WTC11 (cell line): ENCODE data around the gene C18orf32. TPM values are rescaled to one million over a fixed set of nuclear protein-coding genes. Genes with fewer than 3 reads are reported as not detected.

ENCODE experiments used
- ATAC-seq: fragments of 200-7000 bp; cut with Tn5 transposase; 2 replicates; pipeline ENCODE4 v1.10.0; 2021; ENCODE audit warnings: mild to moderate bottlenecking, moderate library complexity
- CTCF ChIA-PET: fragments of 300-600 bp; sonication (Branson Sonifier 250); formaldehyde crosslinking; loops from one replicate; lab custom pipeline; 2021; ENCODE audit warnings: antibody characterized with exemption; lab: Charles Lee
- POLR2A ChIA-PET: fragments of 350-600 bp; sonication (Branson Sonifier 250); formaldehyde crosslinking; loops from one replicate; lab custom pipeline; 2021; ENCODE audit warnings: antibody characterized with exemption; lab: Charles Lee
- DNase-seq: peaks from one replicate; pipeline ENCODE4 v3.0.0; 2021; ENCODE audit warnings: low spot score
- H3K27ac Mint-ChIP-seq: 2 replicates; pipeline ENCODE4 v1.8.0; 2021; ENCODE audit warnings: mixed read lengths
- H3K27me3 Mint-ChIP-seq: 2 replicates; pipeline ENCODE4 v1.8.0; 2021; ENCODE audit warnings: low read depth, mild to moderate bottlenecking, moderate library complexity, mixed read lengths
- H3K36me3 Mint-ChIP-seq: 2 replicates; pipeline ENCODE4 v1.8.0; 2021; ENCODE audit warnings: mixed read lengths
- H3K4me1 Mint-ChIP-seq: 2 replicates; pipeline ENCODE4 v1.8.0; 2022; ENCODE audit warnings: mixed read lengths
- H3K4me3 Mint-ChIP-seq: 2 replicates; pipeline ENCODE4 v1.8.0; 2021; ENCODE audit warnings: mild to moderate bottlenecking, moderate library complexity, mixed read lengths
- H3K9me3 Mint-ChIP-seq: 2 replicates; pipeline ENCODE4 v1.8.0; 2021; ENCODE audit warnings: mixed read lengths
- ATF2 ChIP-seq: sonication (generic); formaldehyde crosslinking; IDR thresholded peaks from 2 replicates; pipeline ENCODE4 v1.8.1; 2022; ENCODE audit warnings: low read depth, missing genetic modification reagents, borderline replicate concordance
- E2F1 ChIP-seq: sonication (generic); formaldehyde crosslinking; IDR thresholded peaks from 2 replicates; pipeline ENCODE4 v1.8.0; 2022; ENCODE audit warnings: mild to moderate bottlenecking, missing genetic modification reagents
- ETV6 ChIP-seq: sonication (generic); formaldehyde crosslinking; IDR thresholded peaks from 2 replicates; pipeline ENCODE4 v1.8.1; 2022; ENCODE audit warnings: mild to moderate bottlenecking, missing genetic modification reagents
- GRHL2 ChIP-seq: fragments of 250-450 bp; sonication (Bioruptor Pico); IDR thresholded peaks from 2 replicates; pipeline ENCODE4 v1.8.0; 2022; ENCODE audit warnings: mild to moderate bottlenecking, moderate library complexity; ENCODE audit not compliant: insufficient replicate concordance, severe bottlenecking
- HMGXB4 ChIP-seq: sonication (generic); formaldehyde crosslinking; IDR thresholded peaks from 2 replicates; pipeline ENCODE4 v1.8.1; 2023; ENCODE audit warnings: mild to moderate bottlenecking, moderate library complexity, missing genetic modification reagents
- IRF1 ChIP-seq: sonication (generic); formaldehyde crosslinking; IDR thresholded peaks from 2 replicates; pipeline ENCODE4 v1.8.0; 2023; ENCODE audit warnings: missing genetic modification reagents
- MXD4 ChIP-seq: fragments of 250-450 bp; sonication (Bioruptor Pico); IDR thresholded peaks from 2 replicates; pipeline ENCODE4 v1.8.0; 2021; ENCODE audit warnings: mild to moderate bottlenecking, moderate library complexity, borderline replicate concordance
- MYBL2 ChIP-seq: sonication (generic); formaldehyde crosslinking; IDR thresholded peaks from 2 replicates; pipeline ENCODE4 v1.8.1; 2023; ENCODE audit warnings: mild to moderate bottlenecking, moderate library complexity, missing genetic modification reagents
- STAT6 ChIP-seq: sonication (generic); formaldehyde crosslinking; conservative IDR thresholded peaks from 2 replicates; pipeline ENCODE4 v1.8.1; 2023; ENCODE audit warnings: mild to moderate bottlenecking, low read depth, missing genetic modification reagents, moderate library complexity
- ZNF263 ChIP-seq: sonication (generic); formaldehyde crosslinking; IDR thresholded peaks from 2 replicates; pipeline ENCODE4 v1.8.1; 2022; ENCODE audit warnings: low read depth, mild to moderate bottlenecking, moderate library complexity, missing genetic modification reagents
- ZNF281 ChIP-seq: sonication (generic); formaldehyde crosslinking; IDR thresholded peaks from 2 replicates; pipeline ENCODE4 v1.8.0; 2023; ENCODE audit warnings: mild to moderate bottlenecking, missing genetic modification reagents
- ZNF317 ChIP-seq: sonication (generic); formaldehyde crosslinking; IDR thresholded peaks from 2 replicates; pipeline ENCODE4 v1.8.1; 2023; ENCODE audit warnings: low read depth, mild to moderate bottlenecking, moderate library complexity, missing genetic modification reagents, borderline replicate concordance
- ZNF671 ChIP-seq: fragments of 250-450 bp; sonication (Bioruptor Pico); IDR thresholded peaks from 2 replicates; pipeline ENCODE4 v1.8.0; 2021; ENCODE audit warnings: mild to moderate bottlenecking
- total RNA-seq: library from RNA; stranded (reverse); gene quantifications from 3 replicates; pipeline ENCODE4 v1.2.3, GENCODE V29; 2021

Gene C18orf32
- total RNA-seq, 1 experiment from 2014 or later = 32.1 TPM

DNA sequence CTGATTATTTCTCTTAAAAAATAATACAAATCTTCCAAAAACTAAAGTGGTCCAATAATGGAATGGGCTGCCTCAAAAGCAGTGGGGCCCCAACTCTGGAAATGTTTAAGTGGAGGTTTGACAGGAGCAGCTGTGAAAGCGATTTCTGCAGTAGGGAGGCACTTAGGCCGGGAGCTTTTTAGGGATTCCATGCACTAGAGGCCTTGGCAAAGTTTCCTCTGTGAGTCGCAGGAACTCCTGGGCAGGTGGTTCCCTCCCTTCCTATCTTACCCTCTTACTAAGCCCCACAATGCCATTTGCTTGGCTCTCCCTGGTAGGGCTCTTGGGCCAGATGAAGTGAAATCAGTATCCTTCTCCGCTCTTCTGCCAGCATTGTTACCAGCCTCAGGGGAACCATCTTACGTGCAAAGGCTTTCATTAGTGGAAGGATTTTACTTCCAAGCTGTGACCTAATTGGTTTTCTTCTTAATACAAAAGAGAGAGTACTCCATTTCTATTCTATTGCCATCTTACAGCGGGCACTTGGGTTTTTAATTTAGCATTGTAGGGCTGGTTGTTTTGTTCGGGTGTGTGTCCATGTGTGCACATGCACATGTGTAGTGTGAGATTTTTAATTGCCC, 34.3 kb upstream of the C18orf32 start (continued):
- TF ChIP-seq ETV6 (CRISPR knock-in tag) (no peak), HMGXB4 (CRISPR knock-in tag) (no peak), MXD4 (CRISPR knock-in tag) (no peak)

GRCh38 chr18:49520661-49521145, 33.7 kb upstream of the C18orf32 start:
- H3K36me3 Mint-ChIP-seq = no peaks in the 10 kb centered on the region
- no peak overlapping the region for H3K4me3 Mint-ChIP-seq
- ChIA-PET CTCF (interaction anchor here (0.5 to 1.0 kb wide), 2 partner anchors 10 to 58 kb away, joined by 3 to 4 read pairs; no protein-coding TSS in a partner anchor), POLR2A (no interaction called here)
- no peaks in the 10 kb centered on the region for H3K27me3 Mint-ChIP-seq
- H3K9me3 Mint-ChIP-seq = no peaks in the 10 kb centered on the region
- ATAC-seq (no peak; the same call in 1 of the 2 replicates), DNase-seq (no peak)
- TF ChIP-seq ZNF281 (no peak), IRF1 (CRISPR knock-in tag) (no peak), ZNF671 (CRISPR knock-in tag) (no peak), ZNF263 (CRISPR knock-in tag) (no peak), GRHL2 (CRISPR knock-in tag) (no peak), ATF2 (CRISPR knock-in tag) (no peak), MYBL2 (CRISPR knock-in tag) (no peak), ZNF317 (no peak), E2F1 (no peak), STAT6 (CRISPR knock-in tag) (no peak)
- peaks cover 39% of the 10 kb centered on the region for H3K4me1 Mint-ChIP-seq
- H3K27ac Mint-ChIP-seq = no peak overlapping the region
